ENCODE measurements around the gene ARHGEF10L.

Gene ARHGEF10L

GRCh38 chr1:17540255-17541001 is 930 bp downstream of the ARHGEF10L start:
- TF ChIP-seq, protein P1, sequence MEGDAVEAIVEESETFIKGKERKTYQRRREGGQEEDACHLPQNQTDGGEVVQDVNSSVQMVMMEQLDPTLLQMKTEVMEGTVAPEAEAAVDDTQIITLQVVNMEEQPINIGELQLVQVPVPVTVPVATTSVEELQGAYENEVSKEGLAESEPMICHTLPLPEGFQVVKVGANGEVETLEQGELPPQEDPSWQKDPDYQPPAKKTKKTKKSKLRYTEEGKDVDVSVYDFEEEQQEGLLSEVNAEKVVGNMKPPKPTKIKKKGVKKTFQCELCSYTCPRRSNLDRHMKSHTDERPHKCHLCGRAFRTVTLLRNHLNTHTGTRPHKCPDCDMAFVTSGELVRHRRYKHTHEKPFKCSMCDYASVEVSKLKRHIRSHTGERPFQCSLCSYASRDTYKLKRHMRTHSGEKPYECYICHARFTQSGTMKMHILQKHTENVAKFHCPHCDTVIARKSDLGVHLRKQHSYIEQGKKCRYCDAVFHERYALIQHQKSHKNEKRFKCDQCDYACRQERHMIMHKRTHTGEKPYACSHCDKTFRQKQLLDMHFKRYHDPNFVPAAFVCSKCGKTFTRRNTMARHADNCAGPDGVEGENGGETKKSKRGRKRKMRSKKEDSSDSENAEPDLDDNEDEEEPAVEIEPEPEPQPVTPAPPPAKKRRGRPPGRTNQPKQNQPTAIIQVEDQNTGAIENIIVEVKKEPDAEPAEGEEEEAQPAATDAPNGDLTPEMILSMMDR (IDR thresholded peaks at IDR 0.05; ENCODE audit: low read depth, low read length): no peak
- peak overlapping the region; percentile 67 to 80 for H3K4me3 ChIP-seq (replicated peaks in 1 of 2; ENCODE audit: low read depth in 2 of 2, low read length in 2 of 2)
- DNase-seq (ENCODE audit: low read depth in 2 of 2): peak; percentile 24 to 62

- no peak overlapping the region for H3K4me3 ChIP-seq (replicated peaks in 1 of 2; ENCODE audit: low read depth in 2 of 2, low read length in 2 of 2)
- TF ChIP-seq, protein P1 (IDR thresholded peaks at IDR 0.05; ENCODE audit: low read depth, low read length): no peak
- no peak for DNase-seq (ENCODE audit: low read depth in 2 of 2)
Measured at GRCh38 chr1:17542645-17543044, 3.1 kb downstream of the ARHGEF10L start.

DNA sequence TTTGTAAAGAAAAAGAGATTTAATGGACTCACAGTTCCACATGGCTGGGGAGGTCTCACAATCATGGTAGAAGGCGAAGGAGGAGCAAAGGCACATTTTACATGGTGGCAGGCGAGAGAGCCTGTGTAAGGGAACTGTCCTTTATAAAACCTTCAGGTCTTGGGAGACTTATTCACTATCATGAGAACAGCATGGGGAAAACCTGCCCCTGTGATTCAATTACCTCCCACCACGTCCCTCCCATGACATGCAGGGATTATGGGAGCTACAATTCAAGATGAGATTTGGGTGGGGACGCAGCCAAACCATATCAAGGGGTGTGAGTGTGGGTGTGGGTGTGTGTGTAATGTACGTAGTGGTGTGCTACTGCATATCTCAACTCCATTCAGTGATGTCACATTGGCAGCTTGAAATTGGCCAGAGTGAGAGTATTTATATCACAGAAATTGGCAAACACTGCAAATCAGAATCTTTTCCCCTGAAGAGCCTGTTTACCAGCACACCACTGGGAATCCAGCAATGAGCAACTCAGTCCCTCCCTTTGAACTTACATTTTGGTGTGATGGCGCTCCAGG is 5.4 kb downstream of the ARHGEF10L start:
- no peak overlapping the region for H3K4me3 ChIP-seq (replicated peaks in 1 of 2; ENCODE audit: low read depth in 2 of 2, low read length in 2 of 2)
- DNase-seq (ENCODE audit: low read depth in 2 of 2): peak in 1 of 2 donors; percentile 81

GRCh38 chr1:17545356-17545755 is 5.9 kb downstream of the ARHGEF10L start:
- H3K4me3 ChIP-seq (replicated peaks in 1 of 2; ENCODE audit: low read depth in 2 of 2, low read length in 2 of 2): no peak overlapping the region
- TF ChIP-seq, protein P1 (IDR thresholded peaks at IDR 0.05; ENCODE audit: low read depth, low read length): no peak
- peak; percentile 66 to 77 for DNase-seq (ENCODE audit: low read depth in 2 of 2)

More for the DNA sequence above, 5.4 kb downstream of the ARHGEF10L start:
- TF ChIP-seq, protein P1 (IDR thresholded peaks at IDR 0.05; ENCODE audit: low read depth, low read length): no peak

DNA sequence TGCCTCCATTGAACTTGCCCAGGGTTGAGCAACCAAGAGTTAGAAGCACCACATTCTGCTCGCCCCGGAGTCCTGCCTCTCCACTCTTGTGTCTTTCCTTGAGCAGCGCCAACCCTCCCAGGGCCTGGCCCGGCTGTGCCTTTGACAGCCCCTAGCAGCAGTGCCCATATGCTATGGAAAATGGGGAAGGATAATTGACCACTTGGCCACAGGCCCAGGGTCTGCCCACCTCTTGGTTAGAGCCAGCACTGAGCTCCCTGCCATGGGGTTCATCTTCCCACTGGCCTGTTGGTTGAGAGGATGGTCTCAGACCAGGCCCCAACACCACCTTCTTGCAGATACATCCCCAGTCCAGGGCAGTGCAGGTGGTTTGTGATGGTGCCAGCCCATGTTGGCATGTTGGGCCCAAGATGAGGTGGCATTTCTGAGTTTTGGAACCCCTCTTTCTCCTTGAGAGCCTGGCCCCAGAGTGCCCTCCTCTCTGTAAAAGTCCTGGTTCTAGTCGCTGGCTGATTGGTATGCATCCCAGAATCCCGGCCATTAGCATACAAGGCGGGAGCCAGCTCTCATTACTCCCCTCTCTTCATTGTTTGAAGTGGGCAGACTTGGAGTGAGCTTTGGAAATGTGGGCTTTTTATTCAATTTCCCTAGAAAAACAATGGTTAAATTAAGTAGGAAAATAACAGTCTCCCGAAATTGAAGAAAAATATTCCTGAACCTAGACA is 7.6 kb downstream of the ARHGEF10L start:
- TF ChIP-seq, protein P1 (IDR thresholded peaks at IDR 0.05; ENCODE audit: low read depth, low read length): no peak
- DNase-seq (ENCODE audit: low read depth in 2 of 2): no peak
- no peak overlapping the region for H3K4me3 ChIP-seq (replicated peaks in 1 of 2; ENCODE audit: low read depth in 2 of 2, low read length in 2 of 2)

- TF ChIP-seq, protein P1 (IDR thresholded peaks at IDR 0.05; ENCODE audit: low read depth, low read length): no peak
- DNase-seq (ENCODE audit: low read depth in 2 of 2): no peak
- H3K4me3 ChIP-seq (replicated peaks in 1 of 2; ENCODE audit: low read depth in 2 of 2, low read length in 2 of 2): no peak overlapping the region
Measured at GRCh38 chr1:17549384-17549783, 9.9 kb downstream of the ARHGEF10L start.

Measured in cardiac fibroblast (primary cell).